Measurements from ENCODE around the gene BBIP1.
A peak's percentile ranks its signal among the peaks of the same experiment; 100 is the strongest.
"Not testable (repeated sequence)": the region's sequence is repeated elsewhere in the genome, so short reads cannot be mapped to it uniquely, and the experiment has no call there.

The BBIP1 gene

DNA sequence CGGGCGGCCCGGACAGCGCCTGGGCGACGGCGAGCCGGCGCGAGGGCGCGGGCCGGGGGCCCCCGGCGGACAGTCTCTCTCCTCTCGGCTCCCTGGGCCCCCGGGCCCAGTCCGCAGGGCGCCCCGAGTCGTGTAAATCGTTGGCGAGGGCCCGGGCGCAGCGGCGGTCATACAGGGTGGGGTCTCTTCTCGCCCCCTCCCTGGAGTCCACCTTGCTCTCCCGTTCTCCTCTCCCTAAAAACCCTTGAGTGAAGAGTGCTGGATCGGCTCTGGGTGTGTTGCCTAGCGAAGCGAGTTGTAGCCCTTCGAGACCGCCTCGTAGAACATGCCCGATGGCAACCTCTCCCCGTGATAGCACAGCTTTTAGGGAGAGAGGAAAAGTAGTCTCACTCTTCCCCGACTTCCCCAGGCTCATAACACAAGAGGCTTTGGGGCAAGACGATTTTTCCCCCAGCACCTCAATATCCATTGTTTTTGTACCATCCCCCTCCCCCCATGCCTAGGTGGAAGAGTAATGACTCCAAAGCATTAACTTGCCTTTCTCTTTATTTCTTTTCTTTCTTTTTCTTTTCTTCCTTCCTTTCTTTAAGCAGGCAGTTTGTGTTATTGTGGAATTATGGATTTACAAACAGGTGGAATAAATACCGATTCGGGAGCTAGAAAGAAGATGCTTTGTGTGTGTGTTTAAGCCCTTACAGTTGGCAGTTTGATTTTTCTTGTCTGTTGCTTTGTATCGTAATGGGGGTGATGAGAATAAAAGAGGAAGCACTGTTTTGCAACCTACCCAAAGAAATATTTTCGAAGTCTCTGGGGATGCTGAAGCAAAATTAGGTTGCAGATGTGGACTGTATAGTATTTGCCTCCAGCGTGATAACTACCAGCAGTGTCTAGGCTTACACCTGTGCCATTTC is 1.2 kb upstream of the BBIP1 start:
- peak; percentile 56 for DNase-seq

DNA sequence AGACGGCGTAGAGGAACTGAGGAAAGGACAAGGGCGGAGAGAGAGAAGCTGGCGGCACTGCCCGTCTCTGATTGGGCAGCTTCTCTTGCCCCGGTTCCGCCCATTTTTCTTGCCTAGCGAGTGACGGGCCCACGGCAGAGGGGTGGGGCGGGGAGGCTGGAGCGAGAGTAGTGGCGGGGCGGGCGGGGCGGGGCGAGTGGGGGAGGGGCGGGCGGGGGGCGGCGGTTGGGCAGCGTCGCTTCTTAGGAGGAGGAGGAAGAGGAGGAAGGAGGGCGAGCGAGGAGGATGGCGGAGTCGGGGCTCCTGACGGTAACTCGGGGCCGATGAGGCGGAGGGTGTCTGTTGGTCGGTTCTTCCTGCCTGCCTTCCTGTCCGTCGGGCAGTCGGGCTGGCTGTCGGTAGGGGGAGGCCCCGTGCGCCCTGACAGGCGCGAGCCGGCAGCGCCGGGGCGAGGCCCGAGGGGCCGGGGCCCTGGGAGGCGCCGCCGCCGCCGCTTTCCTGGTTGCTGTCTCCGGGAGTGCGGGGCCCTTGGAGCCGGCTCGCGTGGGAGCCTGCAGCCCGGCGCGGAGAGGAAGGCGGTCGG is 460 bp upstream of the BBIP1 start, which contains the start of gene SHOC2:
TSS of gene SHOC2 (plus strand) at position 256 of the 583 bp plus-strand sequence. CDS start 44,755 bp downstream, outside the sequence.
- peak; percentile 100 for DNase-seq

DNA sequence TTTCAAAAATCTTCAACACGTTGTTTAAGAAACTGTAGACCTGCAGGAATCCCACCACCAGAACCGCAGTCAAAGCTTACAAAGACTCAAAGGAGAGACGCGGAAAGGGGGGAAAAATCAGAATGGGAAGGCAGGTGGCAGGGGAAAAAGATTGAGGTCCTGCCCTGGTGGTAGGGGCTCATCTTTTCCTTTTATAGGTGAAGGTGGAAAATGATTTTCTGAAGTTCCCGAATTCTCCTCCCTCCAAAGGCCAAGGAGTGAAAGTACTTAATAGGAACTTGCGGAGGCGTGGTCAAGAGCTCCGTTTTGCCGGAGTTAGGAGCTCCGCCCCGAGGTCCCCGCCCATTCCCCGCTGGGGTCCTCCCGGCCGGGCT is 724 bp downstream of the BBIP1 start:
- DNase-seq = peak; percentile 97

- DNase-seq = no peak
Measured at GRCh38 chr10:110916554-110917346, 2.2 kb downstream of the BBIP1 start.

DNA sequence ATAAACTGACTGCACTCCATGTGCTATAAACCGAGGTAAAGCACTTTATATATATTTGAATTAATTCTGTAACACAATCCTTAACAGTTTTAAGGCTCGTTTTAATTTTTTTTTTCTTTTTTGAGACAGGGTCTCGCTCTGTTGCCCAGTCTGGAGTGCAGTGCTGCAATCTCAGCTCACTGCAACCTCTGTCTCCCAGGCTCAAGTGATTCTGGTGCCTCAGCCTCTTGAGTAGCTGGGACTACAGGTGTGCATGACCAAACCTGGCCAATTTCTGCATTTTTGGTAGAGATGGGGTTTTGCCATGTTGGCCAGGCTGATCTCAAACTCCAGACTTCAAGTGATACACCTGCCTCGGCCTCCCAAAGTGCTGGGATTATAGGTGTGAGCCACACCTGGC is 3.4 kb downstream of the BBIP1 start:
- not testable (repeated sequence) for DNase-seq

- DNase-seq = no peak
Measured at GRCh38 chr10:110915035-110915434, 3.9 kb downstream of the BBIP1 start.

- DNase-seq = no peak
Measured at GRCh38 chr10:110914431-110914830, 4.5 kb downstream of the BBIP1 start.

GRCh38 chr10:110912374-110912773 is 6.6 kb downstream of the BBIP1 start:
- no peak for DNase-seq

DNA sequence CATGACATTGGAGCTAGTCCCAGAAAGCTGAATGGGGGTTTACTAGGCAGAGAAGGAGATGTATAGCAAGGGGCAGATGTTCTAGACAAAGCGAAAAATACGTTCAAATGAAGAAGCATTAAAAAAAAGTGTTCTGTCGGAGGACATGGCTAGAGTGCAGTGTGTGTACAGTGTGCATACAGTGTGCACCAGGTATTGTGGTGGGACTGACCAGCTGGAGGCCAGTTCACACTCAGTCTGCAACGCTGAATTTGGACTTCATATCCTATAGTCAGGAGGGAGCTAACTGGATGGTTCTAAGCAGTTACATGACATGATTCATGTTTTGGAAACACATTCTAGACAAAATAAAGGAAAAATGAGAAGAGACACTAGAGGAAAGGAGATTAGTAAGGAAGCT is 8.8 kb downstream of the BBIP1 start:
- DNase-seq = no peak

DNA sequence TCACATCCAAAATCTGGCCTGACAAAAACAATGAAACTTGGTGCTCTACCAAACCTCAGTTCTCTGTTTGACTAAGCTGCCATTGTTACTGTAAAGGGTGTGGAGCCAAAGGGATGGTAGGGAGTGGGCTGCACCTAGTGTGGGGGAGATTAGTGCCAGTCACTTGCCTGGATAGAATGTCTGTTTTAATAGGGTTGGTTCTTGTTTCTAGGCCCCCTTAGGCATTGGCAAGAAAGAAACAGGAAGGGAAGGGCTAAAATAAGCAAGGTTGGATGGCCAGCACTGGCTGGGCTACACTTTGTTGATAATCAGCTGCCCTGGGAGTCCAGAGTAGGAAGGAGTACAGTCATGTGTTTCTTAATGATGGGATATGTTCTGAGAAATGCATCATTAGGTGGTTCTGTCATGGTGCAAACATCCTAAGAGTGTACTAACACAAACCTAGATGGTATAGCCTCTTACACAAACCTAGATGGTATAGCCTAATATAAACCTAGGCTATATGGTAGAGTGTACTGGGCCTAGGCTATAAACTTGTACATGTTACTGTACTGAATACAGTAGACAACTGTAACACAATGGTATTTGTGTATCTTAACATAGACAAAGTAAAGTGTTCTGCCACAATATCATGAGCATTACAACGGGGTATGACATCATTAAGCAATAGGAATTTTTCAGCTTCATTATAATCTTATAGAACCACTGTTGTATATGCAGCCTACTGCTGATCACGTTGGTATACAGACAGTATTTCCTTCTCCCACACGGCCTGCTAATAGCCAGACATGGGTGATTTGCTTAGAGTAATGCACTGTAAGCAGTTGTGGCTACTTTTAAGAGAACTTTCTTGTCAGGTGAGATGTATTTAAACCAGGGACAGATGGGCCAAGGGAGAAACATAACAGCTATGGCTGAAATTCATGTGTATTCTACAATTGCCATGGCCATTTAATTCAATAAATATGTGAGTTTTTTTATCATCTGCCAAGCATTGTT is 15.4 kb downstream of the BBIP1 start:
- no peak for DNase-seq

DNA sequence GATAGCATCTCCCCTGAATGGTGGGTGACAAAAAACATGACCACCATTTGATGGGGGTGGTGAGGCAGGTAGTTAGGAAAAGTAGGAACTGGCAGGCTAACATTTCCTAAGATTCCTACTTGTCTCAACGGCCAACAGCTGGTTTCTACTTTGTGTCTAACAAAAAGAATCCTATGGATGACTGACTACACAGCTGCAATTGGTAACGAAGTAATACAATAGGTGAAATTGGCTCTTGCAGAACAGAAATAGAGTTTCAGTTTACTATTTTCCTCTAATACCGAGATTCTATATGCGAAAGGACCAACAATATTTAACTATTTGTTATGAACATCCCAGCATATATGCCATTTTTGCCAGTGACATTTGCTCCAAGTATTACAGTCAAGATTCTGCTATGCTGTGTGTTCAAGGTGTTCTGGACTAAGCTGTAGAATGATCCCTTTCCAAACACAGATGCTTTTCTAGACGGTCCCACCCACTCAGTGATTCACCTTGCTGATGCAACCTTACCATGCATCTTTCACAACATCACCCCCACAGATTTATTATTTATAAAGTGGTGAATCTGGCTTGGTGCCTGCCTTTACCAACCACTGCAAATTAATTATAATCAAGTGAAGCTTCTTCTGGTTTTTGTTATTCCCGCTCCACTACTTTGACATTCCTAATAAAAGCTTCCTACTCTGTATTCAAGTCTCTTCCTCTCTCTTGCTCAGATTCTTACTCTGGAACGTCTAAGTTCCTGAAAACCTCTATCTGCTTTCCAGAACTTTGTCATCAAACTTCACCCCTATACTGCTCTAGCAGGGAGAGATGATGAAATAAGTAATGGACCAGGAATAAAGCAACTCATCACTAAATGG is 16.8 kb downstream of the BBIP1 start:
- no peak for DNase-seq

DNA sequence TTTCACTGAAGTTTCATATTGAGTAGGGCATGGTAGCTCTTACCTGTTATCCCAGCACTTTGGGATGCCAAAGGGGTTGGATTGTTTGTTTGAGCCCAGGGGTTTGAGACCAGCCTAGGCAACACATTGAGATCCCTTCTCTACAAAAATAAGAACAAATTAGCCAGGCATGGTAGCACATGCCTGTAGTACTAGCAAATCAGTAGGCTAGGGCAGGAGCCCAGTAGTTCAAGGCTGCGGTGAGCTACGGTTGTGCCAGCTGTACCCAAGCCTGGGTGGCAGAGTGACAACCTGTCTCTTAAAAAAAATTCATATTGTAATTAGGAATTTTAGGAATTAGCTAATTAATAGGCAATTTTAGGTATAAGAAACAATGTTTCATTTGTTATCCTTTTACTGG is 18.0 kb downstream of the BBIP1 start:
- DNase-seq = no peak

- no peak for DNase-seq
Measured at GRCh38 chr10:110898391-110898790, 20.6 kb downstream of the BBIP1 start.

- no peak for DNase-seq
Measured at GRCh38 chr10:110897184-110897583, 21.8 kb downstream of the BBIP1 start.

- DNase-seq = no peak
Measured at GRCh38 chr10:110893559-110894179, 25.3 kb downstream of the BBIP1 start.

- DNase-seq = no peak
Measured at GRCh38 chr10:110892602-110893288, 26.2 kb downstream of the BBIP1 start.

DNA sequence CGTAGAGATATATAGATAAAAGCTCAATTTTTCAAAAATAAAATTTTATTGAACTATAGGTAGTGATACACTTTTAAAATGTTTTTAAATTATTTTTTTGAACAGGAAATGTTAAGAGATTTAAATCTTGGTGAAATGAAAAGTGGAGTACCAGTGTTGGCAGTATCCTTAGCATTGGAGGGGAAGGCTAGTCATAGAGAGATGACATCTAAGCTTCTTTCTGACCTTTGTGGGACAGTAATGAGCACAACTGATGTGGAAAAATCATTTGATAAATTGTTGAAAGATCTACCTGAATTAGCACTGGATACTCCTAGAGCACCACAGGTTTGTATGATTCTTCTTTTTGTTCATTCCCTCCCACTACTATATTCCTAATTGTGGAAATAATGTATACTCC is 31.4 kb downstream of the BBIP1 start:
- no peak for DNase-seq

DNA sequence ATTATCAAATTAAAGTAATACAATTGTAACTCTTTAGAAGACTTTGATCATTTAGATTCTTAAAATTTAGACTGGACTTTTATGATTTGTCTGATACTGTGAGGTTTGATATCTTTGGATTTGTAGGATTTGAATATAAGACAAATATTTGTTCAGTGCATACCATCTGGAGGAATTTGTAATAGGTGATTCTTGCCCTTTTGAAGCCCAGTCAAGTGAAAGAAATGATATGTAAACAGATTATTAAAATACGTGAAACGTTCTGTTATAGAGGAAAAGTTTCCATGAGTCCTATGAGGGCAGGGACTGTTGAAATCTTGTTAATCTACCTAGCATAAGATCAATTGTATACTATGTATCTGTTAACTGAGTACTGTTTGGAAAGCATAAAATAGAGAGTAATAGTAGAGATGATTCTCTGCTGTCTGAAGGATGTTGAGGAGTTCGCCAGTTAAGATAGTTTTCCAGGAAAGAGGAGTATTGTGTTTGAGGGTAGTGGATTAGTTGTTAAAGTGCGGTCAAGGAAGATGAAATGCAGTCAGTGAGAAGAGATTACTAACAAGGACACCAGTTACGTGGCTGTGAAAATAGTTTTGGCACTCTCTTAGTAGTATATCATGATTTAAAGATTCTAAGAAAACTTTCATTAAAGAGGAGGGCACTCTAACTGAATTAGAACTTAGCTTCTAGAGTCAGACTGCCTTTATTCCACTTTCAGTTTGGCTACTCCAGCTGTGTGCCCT is 32.9 kb downstream of the BBIP1 start:
- DNase-seq = no peak

GRCh38 chr10:110883924-110884323 is 35.1 kb downstream of the BBIP1 start:
- DNase-seq = no peak
